MM.1S (cell line): ENCODE measurements around the gene FOXN1.

Experiments
- DNase-seq: peaks from one replicate; pipeline ENCODE4 v3.0.0-alpha.2; 2015
- H2AFZ ChIP-seq: fragments of 300-600 bp; sonication (generic); 2 replicates; pipeline ENCODE4 v1.6.0; 2016; ENCODE audit warnings: antibody characterized with exemption, low read length
- H3F3A ChIP-seq: fragments of 300-600 bp; sonication (generic); 2 replicates; pipeline ENCODE4 v1.6.1; 2016; ENCODE audit warnings: mild to moderate bottlenecking, antibody characterized with exemption, low read length, moderate library complexity, mixed read lengths; ENCODE audit not compliant: insufficient read depth
- H3K27ac ChIP-seq: fragments of 300-600 bp; sonication (generic); 2 replicates; pipeline ENCODE4 v1.5.1; 2016; ENCODE audit warnings: mild to moderate bottlenecking, low read length
- H3K27me3 ChIP-seq: fragments of 300-600 bp; sonication (generic); replicated peaks from 2 replicates; pipeline ENCODE4 v1.6.0; 2016; ENCODE audit warnings: low read length; ENCODE audit not compliant: insufficient read depth
- H3K36me3 ChIP-seq: fragments of 300-600 bp; sonication (generic); replicated peaks from 2 replicates; pipeline ENCODE4 v1.6.1; 2016; ENCODE audit warnings: mild to moderate bottlenecking, low read length, mixed read lengths; ENCODE audit not compliant: insufficient read depth
- H3K4me1 ChIP-seq: fragments of 300-600 bp; sonication (generic); 2 replicates; pipeline ENCODE4 v1.6.1; 2016; ENCODE audit warnings: low read length, mixed read lengths
- H3K4me2 ChIP-seq: fragments of 300-600 bp; sonication (generic); 2 replicates; pipeline ENCODE4 v1.6.0; 2016; ENCODE audit warnings: low read depth, low read length
- H3K4me3 ChIP-seq: fragments of 300-600 bp; sonication (generic); 2 replicates; pipeline ENCODE4 v1.5.1; 2016; ENCODE audit warnings: low read length, mixed read lengths
- H3K79me2 ChIP-seq: fragments of 300-600 bp; sonication (generic); 2 replicates; pipeline ENCODE4 v1.6.1; 2016; ENCODE audit warnings: mixed run types, low read length, mixed read lengths
- H3K9ac ChIP-seq: fragments of 300-600 bp; sonication (generic); 2 replicates; pipeline ENCODE4 v1.6.1; 2016; ENCODE audit warnings: low read length, mixed read lengths
- H3K9me2 ChIP-seq: fragments of 300-600 bp; sonication (generic); replicated peaks from 2 replicates; pipeline ENCODE4 v1.6.1; 2016; ENCODE audit warnings: mild to moderate bottlenecking, low read length, mixed read lengths; ENCODE audit not compliant: insufficient read depth
- H3K9me3 ChIP-seq: fragments of 300-600 bp; sonication (generic); replicated peaks from 2 replicates; pipeline ENCODE4 v1.6.1; 2016; ENCODE audit warnings: mild to moderate bottlenecking, low read length, mixed read lengths; ENCODE audit not compliant: insufficient read depth
- H4K20me1 ChIP-seq: fragments of 300-600 bp; sonication (generic); 2 replicates; pipeline ENCODE4 v1.6.1; 2016; ENCODE audit warnings: mild to moderate bottlenecking, low read length, moderate library complexity, mixed read lengths; ENCODE audit not compliant: insufficient read depth
- CTCF ChIP-seq: fragments of 300-600 bp; sonication (generic); IDR thresholded peaks from 2 replicates; pipeline ENCODE4 v1.5.1; 2016; ENCODE audit warnings: antibody characterized with exemption, low read length, mixed read lengths
- EZH2 ChIP-seq: fragments of 300-600 bp; sonication (generic); optimal IDR thresholded peaks from 2 replicates; pipeline ENCODE3; 2017; ENCODE audit warnings: low read depth, mild to moderate bottlenecking, antibody characterized with exemption, low read length, mixed read lengths
- EZH2phosphoT487 ChIP-seq: fragments of 300-600 bp; sonication (generic); IDR thresholded peaks from 2 replicates; pipeline ENCODE4 v1.6.1; 2018; ENCODE audit warnings: antibody characterized with exemption, low read length

The FOXN1 gene

GRCh38 chr17:28585851-28586250, 79.7 kb downstream of the FOXN1 start:
- peaks cover 15% of the 10 kb centered on the region for H3K36me3 ChIP-seq

More at GRCh38 chr17:28585851-28586250, 79.7 kb downstream of the FOXN1 start:
- Histone ChIP-seq H3K9me3 (no peaks in the 10 kb centered on the region), H4K20me1 (no peaks in the 10 kb centered on the region), H3K4me2 (no peak overlapping the region), H3K9me2 (no peaks in the 10 kb centered on the region), H3F3A (no peaks in the 10 kb centered on the region), H3K27me3 (no peaks in the 10 kb centered on the region), H3K4me1 (no peaks in the 10 kb centered on the region), H2AFZ (no peak overlapping the region), H3K9ac (no peak overlapping the region), H3K27ac (no peak overlapping the region), H3K4me3 (no peak overlapping the region), H3K79me2 (peaks cover 18% of the 10 kb centered on the region)
- no peak for DNase-seq
- TF ChIP-seq EZH2phosphoT487: no peak
- TF ChIP-seq CTCF: no peak
- no peak for TF ChIP-seq EZH2
